Uterine smooth muscle cell (primary cell): Measurements from ENCODE around the gene VEGFB. TPM values are rescaled to one million over a fixed set of nuclear protein-coding genes. Genes with fewer than 3 reads are reported as not detected.

Source experiments
- total RNA-seq: library from RNA; depleted of rRNA; stranded (reverse); fragments of >200 nt; gene quantifications from 2 replicates; pipeline ENCODE4 v1.2.3, GENCODE V29; 2014

Gene VEGFB, protein sequence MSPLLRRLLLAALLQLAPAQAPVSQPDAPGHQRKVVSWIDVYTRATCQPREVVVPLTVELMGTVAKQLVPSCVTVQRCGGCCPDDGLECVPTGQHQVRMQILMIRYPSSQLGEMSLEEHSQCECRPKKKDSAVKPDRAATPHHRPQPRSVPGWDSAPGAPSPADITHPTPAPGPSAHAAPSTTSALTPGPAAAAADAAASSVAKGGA
- 21.9 and 38.9 TPM in 2 replicates for total RNA-seq

DNA sequence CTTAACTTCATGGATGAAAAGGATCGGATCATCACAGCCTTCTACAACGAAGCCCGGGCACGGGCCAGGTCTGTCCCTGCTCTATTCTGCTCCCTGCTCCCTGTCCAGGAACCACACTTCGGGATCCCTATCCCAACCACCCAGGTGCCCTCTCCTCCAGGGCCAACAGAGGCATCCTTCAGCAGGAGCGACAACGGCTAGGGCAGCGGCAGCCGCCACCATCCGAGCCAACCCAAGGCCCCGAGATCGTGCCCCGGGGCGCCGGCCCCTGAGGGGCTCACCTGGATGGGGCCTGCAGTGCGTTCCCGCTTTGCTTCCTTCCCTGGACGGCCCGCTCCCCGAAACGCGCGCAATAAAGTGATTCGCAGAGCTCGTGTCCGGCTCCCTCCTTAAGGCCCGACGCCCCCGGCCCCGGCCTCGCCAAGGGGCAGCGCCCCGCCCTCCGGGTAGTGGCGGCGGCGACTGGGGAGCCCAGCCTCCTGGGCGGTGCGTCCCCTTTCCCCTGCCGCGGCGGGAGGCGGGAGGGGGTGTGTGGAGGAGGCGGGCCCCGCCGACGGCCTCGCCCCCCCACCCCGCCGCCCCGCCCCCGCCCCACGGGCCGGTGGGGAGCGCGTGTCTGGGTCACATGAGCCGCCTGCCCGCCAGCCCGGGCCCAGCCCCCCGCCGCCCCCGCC, at the start of gene VEGFB:
Gene VEGFB (plus strand): TSS at position 672 of the 674 bp plus-strand sequence. CDS start 250 bp downstream, outside the sequence.

DNA sequence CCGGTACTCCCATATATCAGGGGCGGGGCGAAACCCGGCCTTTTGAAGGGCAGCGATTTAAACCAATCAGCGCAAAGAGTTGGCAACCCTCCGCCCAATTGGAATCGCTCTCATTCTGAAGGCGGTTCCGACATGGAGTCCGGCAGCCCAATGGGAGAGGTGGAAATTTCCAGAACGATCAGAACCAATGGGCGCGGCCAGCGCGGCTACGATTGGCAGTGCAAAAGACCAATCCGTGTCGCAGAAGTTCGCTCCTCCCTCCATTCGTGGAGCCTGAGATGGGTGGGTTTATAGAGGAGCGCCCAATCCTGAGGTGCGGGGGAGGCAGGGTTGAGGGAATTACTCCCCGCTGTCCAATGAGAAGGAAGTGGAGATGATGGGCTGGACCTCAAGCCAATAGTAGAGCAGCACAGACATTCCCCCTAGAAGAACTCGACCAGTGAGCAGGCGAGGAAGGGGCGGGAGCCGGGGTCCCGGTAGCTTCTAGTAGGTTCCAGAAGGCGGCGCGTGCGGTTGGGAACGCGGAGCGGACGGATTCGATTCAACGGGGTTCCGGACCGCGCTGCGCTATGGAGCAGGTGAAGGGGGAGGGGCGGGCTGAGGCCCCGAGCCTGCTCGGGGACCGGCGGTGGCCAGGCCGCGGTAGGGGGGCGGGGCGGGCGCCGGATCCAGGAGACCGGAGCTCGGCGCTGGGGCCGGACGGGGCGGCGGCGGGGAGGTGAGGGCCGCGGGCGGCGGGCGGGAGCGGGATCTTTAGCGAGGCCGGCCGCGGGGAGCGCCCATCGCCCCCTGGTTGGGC, 48.5 kb upstream of the VEGFB start, which contains the start of gene STIP1:
Gene STIP1 (plus strand): TSS at position 479 of the 799 bp plus-strand sequence. CDS start 91 bp downstream, at position 570.

DNA sequence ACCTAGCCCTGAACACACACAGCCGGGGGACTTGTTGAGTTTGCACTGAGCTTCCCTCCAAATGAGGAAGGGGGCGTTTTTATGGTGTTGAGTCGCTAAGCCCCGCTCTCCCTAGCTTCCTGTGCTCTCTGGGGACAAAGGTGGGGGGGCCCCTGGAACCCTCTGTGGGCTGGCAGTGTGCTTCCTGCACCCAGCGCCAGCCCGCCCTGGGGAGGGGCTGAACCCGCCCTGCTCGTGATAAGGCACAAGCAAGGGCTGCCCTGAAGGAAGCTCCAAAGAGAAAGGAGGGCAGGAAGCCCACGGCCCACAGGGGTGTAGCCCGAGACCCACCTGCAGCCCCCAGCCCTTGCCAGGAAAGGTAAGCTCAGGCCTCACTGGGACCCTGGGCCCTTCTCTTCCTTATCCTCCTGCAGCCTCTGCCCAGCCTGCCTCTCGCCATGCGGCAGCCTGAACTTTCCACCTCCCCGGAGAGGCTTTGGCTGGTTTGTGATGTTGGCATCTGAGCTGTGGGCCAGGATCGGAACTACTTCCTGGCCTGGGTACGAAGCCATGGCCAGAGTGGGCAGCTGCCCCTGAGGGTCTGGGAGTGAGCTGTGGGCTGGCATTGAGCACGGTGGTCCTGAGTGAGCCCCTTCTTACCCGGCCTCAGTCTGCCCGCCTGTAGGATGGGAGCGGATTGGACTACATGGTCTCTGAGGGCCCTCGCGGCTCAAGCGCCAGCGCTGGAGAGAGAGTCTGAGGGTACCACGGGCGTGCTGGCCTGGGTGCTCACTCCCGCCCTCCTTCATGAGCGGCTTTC, 27.7 kb upstream of the VEGFB start, which contains the start of gene FERMT3:
Gene FERMT3 (plus strand): TSS at position 265 of the 799 bp plus-strand sequence. CDS start 644 bp downstream, outside the sequence.

DNA sequence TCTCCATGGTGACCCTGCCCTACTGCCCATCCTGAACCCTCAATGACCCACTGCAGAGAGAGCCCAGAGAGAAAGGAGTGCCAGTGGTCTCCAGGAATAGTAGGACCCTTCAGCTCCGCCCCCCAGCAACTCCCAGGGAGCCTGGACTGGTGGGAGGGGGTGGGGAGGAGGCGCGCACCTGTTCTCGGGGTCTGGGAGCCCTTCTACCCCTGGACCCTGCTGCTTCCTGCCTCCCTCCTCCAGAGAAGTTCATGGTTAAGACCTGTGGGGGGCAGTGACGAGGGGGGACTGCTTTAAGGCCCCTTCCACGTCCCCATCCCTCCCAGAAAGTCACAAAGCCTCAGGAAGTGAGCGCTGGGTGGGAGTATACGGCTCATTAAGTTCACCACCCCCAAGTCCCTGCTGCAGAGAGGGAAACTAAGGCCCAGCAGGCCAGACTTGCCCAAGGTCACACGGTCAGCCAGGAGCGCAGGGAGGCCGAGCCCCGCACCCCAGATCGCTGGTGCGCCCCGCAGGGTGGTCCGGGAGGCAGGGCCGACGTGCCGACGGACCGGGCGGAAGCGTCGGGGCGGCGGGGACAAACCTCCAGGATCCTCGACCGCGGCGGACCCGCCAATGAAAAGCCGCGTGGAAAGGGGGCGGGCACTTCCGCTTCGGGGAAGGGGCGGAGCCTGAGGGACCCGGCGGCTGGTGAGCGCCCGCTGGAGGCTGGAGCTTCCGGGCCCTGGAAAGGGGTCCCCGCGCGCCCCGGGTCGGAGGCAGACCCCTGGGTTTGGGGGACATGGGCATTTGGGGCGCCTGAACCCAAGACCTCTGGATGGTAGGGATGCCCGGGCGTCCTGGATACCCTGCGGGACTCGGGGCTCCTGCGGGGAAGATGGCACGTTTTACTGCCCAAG, 8.5 kb upstream of the VEGFB start, which contains the start of the genes NUDT22 and TRPT1:
Gene NUDT22 (plus strand): TSS at position 667 of the 899 bp plus-strand sequence. CDS start 379 bp downstream, outside the sequence.
Gene TRPT1 (minus strand): TSS at position 579 of the 899 bp plus-strand sequence. CDS start 326 bp downstream, at position 253.

DNA sequence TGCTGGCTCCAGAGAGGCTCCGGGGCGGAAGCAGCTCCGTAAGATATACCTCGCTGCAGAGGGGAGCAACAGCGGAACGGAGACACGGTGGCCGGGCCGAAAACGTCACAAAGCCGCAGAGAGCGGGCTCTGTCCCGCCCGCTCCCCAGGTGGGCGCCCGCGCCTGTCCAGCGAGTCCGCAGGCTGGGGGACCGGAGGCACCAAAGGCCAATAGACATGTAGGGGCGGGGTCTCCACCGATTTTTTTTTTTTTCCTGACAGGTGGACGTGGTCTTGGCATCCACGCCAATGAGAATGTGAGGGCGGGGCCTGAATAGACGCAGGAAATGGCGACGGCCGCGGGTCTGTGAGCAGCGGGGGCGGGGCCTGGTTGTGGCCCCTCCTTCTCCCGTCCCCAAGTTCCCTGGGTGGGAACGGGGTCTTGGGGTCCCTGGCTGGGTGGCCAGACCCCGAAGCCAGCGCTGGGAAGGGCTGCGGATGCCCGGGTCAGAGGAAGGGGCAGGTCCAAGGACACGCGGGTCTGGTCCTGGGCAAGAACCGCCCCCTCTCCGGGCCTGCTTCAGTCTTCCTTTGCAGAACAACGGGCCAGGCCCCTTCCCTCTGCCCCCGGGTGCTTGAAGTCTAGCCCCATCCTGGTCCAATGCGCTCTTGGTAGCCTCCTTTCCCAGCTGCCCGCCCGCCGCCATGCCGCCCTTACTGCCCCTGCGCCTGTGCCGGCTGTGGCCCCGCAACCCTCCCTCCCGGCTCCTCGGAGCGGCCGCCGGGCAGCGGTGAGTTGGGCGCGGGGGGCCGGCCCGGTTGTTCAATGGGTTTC, 4.0 kb upstream of the VEGFB start, which contains the start of gene DNAJC4:
Gene DNAJC4 (plus strand): TSS at position 378 of the 814 bp plus-strand sequence. CDS start 307 bp downstream, at position 685.

DNA sequence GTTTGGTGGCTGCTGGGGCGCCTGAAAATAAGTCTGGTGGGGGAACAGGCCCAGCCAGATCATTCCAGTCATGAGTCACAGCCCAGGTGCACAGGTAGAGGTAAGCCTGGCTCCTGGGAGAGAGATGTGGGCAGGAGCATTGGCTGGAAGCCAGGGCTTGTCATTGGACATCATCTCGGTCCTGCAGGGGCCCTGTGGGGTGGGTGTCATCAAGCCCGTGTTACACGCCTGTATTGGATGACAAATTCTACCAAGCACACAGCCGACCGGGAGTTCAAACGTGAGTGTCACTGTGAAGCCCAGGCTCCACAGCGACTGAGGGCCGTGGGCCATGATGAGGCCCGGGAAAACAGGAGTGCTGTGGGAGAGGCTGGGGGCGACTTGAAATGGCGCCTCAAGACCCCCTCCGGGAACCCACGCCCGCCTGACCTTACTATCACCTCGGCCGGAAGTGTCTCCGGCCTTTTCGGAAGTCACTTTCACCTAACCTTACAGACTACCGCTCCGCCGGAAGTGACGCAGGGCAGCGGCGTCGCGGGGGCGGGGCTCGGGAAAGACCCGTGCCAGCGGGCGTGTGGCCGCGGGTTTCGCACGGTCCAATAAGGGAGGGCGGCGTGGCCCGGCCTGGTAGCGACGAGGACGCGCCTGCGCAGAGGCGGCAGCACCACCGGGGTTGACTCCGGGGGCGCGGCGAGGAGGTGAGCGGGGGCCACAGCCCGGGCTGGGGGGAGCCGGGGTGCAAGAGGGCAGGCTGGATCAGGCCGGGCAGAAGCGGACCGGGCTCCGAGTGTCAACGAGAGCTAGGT, 6.3 kb downstream of the VEGFB start, which contains the start of gene FKBP2:
Gene FKBP2 (plus strand): TSS at position 661 of the 806 bp plus-strand sequence. CDS start 1,293 bp downstream, outside the sequence.

DNA sequence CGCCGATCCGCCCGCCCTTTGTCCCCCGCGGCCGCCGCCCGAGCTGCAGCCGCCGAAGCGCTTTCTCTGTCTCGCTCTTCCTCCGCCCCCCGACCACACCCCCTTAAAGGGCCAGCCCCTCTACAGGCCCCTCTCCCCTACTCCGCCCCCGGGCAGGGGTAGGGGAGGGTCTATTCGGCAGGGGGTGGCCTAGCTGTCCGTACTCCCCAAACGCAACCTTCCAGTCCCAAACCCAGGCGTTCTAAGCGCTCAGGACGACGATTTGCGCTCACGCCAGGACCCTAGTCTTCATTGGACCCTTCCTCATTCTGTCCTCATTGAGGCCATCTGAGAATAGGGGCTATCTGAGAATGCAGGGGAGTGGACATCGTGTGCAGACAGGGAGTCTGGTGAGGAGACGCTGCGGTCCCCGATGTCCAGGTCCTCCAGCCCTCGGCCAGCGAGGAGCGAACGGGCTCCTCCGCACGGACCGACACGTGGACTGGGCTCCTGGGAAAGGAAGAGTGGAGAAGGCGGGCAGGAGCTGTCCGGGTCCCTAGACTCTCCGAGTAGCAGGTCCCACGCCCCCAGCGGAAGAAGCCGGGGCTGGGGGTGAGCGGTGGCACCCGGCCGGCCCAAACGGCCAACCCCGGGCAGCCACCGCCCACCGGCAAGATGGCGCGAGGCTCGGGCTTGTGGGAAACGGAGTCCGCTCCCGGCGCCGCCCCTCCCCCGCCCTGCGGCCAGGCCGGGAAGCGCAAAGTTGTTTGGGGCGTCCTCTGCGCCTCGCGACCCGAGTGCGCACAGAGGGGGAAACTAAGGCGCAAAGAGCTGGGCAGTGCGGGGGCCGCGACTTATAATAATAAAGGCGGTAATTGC, 12.7 kb downstream of the VEGFB start, which contains the start of gene PPP1R14B:
Gene PPP1R14B (minus strand): TSS at position 73 of the 858 bp plus-strand sequence. CDS start 270 bp downstream, outside the sequence.

DNA sequence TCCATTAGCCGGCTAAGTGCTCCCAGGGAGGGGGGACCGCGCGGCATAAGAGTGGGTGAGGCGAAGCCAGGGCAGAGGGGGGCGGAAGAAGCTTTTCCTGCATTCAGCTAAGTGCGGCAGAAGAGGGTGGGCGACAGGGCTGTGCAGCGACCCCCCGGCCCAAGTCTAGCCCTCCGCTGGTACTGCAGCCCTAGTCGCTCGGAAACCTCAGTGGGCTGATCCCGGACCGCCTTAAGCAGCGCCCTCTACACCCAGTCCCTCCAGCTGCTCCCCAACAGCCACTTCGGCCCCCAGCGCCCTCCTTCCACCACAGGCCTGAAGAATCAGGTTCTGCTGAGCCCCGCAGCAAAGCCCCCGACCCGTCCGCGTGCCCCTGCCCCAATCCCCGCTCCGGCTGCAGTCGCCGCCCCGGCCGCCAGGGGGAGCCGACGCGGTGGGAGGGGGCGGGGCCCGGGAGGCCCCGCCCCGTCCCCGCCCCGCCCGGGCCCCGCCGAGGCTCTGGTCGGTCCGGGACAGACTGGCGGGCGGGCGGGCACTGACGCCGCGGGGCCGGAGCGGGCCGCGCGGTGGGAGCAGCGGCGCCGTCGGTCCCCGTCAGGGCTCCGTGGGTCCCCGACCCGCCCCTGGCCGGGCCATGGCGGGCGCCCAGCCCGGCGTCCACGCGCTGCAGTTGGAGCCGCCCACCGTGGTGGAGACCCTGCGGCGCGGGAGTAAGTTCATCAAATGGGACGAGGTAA, 16.8 kb downstream of the VEGFB start, which contains the start of gene PLCB3:
Gene PLCB3 (plus strand): TSS at position 515 of the 737 bp plus-strand sequence. CDS start 120 bp downstream, at position 635.

DNA sequence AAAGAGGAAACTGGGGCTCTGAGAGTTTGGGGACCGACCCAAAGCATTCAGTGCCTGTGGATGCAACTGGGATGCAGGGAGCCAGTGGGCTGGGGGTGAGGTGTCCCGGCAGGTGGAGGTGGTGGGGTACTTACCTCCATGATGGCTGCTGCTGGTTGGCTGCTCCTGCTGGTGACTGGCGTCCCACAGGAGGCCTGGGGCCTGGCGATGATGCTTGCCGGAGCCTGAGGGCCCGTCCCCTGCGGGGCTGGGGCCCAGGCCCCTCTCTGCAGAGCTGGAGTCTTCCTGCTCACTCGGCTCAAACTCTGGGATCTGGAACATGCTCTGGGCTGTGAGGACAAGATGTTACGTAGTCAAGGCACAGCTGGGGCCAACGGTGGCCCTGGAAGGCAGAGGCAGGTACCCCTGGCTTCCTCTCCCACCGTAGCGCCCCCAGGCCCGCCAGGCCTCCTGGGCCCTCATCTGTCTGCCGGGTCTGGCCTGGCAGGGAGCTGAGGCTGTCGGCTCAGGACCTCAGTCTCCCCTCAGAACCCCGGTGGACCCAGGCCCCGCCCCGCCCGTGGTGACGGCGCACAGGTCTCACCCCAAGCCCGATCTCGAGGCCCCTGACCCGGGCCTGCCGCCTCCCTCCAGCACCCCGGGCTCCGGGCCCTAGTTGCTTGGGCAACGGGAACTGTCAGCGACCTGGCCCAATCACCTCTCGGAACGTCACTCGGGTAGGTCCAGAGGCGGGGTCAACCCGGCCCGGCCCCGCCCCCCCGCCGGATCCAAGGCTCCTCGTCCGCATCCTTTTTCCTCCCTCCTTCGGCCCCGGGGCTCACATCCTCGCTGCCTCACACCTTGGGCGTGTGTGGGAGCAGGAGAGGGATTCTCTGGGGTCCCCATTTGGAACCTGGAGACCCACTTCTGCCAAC, 49.9 kb downstream of the VEGFB start, which contains the start of gene BAD:
Gene BAD (minus strand): TSS at position 618 of the 914 bp plus-strand sequence. CDS start 297 bp downstream, at position 321.

DNA sequence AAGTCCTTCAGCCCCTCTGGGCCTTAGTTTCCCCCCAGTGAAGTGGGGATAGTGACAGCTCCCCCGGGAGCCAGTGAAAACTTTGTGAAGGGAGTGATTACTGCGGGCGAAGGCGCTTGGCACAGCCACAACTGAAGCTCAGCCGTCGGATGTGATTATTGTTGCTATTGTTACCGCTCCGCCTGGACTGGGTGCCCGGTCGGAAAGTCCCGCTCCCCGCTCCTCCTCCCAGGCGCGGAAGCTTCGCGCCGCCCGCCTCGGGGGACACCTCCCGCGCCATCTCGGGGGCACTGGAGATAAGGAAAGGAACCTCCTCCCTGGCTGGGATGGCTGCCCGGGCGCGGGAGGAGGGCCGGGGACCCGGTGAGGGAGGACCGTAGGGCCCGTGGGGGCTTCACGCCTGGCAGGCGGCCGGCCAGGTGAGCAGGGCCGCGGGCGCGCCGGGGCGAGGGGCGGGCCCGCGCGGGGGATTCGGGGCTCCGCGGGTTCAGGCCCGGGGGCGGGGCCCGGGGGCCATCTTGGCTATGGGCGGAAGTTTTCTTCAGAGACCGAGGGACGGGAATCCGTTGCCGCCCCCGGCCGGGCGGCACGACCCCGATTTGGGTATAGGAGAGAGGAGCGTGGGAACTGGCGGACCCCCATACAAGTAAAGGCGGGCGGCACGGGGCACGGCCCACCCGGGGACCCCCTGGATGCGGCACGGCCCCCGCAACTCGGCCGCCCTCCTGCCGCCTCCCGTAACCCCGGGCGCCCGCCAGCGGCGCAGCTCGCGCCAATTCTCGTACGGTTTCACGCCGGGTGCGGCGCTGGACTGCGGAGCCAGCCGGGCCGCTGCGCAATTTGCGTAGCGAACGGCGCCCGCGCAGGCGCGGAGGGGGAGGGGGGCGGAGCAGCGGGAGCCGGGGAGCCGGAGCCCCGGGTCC, 50.8 kb downstream of the VEGFB start, which contains the start of gene GPR137:
Gene GPR137 (plus strand): TSS at position 887 of the 923 bp plus-strand sequence. CDS start 677 bp downstream, outside the sequence.

